B cell (primary cell): ENCODE data around the gene PARD3.

Source experiments
- EZH2 ChIP-seq: IDR thresholded peaks from 2 replicates; pipeline ENCODE4 v1.6.1; 2012; ENCODE audit warnings: borderline replicate concordance, low read depth, mild to moderate bottlenecking, moderate library complexity, low read length; ENCODE audit not compliant: insufficient read depth, poor library complexity, severe bottlenecking
- TF ChIP-seq, protein P1 (sequence below): fragments of 200-600 bp; IDR thresholded peaks from one replicate; pipeline ENCODE4 v1.8.0; 2022; ENCODE audit warnings: antibody characterized with exemption, mild to moderate bottlenecking

DNA sequence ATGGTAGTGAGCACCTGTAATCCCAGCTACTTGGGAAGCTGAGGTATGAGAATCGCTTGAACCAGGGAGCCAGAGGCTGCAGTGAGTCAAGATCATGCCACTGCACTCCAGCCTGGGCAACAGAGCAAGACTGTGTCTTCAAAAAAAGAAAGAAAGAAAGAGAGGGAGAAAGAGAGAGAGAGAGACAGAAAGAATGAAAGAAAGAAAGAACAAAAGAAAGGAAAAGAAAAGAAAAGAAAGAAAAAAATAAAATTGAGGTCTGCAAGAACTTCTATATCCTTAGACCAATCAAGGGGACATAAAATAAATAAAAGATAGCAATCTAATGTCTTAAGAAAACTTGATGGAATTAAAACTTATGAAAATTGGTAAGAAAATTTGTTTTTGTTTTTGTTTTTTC, 34.9 kb upstream of the PARD3 start:
- TF ChIP-seq, protein P1, sequence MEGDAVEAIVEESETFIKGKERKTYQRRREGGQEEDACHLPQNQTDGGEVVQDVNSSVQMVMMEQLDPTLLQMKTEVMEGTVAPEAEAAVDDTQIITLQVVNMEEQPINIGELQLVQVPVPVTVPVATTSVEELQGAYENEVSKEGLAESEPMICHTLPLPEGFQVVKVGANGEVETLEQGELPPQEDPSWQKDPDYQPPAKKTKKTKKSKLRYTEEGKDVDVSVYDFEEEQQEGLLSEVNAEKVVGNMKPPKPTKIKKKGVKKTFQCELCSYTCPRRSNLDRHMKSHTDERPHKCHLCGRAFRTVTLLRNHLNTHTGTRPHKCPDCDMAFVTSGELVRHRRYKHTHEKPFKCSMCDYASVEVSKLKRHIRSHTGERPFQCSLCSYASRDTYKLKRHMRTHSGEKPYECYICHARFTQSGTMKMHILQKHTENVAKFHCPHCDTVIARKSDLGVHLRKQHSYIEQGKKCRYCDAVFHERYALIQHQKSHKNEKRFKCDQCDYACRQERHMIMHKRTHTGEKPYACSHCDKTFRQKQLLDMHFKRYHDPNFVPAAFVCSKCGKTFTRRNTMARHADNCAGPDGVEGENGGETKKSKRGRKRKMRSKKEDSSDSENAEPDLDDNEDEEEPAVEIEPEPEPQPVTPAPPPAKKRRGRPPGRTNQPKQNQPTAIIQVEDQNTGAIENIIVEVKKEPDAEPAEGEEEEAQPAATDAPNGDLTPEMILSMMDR = no peak
- TF ChIP-seq EZH2 = no peak
